Activated naive CD4-positive, alpha-beta T cell (primary cell): ENCODE results near the gene CACNA2D3.
"Not testable (repeated sequence)": the region's sequence is repeated elsewhere in the genome, so short reads cannot be mapped to it uniquely, and the experiment has no call there.

ENCODE experiments used
- DNase-seq, 4 experiments: peaks; one replicate each; lab custom pipeline; 2025; lab: John Stamatoyannopoulos, UW

CACNA2D3 gene

DNA sequence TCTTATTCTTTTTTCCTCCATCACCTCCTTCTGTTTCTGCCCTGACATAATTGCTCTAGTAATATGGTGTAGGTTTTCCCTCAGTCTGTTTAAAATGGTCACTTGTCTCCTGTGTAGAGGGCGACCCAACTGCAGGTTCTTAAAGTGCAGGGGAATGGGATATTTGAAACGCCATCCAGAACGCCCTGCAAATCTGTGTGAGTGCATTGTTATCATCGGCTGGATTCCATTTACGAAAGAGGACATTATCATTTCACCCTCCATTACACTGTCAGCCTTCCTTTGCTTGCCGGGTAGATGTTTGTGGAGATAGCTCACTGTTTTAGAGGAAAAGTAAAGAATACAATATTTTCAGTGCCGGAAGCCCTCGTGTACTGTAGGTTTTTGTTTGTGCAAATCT lies 451.5 kb downstream of the CACNA2D3 start:
- no peak for DNase-seq

DNA sequence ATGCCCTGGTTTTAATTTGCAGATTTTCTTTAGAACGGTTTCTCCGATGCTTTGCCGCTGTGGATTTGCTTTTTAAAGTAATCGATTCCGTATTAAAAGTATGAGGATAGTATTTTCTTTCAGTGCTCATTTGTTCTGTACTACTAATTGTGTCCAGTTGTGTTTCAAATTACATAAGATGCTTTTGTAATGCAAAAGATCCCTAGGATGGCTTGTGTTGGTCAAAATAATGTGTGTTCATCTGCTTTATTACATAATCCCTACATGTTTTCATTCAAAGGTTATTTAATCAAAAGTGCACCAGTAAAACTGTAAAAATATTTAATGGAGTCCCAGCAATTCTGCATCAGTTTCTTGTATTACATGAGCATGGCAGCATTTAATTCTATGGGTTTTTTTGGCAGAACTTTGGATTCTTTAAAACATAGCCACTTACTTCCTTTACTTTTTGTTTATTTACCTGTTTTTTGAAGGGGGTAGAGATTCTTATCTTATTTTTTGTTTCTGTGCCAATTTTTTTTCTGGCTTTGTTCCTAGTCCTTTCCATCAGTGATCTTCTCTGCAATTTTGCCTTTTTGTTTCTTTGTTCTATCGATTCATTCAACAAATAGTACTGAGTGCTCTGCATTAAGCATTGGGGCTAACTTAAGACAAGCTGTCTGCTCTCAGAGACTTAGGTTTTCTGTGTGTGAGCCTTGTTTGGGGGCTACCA lies 452.7 kb downstream of the CACNA2D3 start:
- no peak for DNase-seq

DNA sequence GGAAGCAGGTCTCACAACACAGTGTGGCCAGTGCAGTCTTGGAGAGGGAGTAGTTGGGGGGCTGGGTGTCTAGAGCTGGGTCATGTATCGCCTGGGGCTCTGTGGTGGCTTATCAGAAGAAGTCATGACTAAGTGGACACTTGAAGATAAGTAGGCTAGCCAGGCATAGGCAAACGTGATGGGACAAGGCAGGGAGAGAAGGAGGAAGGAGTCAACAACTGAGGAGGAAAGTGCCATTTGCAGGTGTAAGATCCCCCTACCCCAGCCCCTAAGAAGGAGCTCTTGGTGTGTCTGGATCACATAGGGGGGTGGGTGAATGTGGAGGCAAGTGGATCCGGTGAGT lies 453.2 kb downstream of the CACNA2D3 start:
- DNase-seq: no peak

DNA sequence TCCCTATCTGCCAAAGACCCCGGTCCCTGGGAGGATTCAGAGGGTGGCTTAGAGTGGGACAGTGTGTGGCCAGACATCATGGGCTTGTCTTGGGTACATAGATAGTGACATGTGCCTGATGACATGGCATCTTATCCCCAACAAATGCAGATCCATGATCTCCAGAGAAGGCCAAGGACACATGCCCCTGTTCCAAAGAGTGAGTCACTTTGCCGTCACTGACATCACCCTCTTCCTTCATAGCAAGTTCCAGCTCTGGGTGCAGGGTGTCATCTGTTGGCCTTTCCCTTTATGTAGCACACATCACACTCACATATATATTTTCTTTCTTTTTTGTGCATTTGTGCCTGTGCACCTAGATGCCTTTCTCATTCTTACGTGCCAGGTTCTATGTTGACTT lies 455.0 kb downstream of the CACNA2D3 start:
- no peak for DNase-seq

DNA sequence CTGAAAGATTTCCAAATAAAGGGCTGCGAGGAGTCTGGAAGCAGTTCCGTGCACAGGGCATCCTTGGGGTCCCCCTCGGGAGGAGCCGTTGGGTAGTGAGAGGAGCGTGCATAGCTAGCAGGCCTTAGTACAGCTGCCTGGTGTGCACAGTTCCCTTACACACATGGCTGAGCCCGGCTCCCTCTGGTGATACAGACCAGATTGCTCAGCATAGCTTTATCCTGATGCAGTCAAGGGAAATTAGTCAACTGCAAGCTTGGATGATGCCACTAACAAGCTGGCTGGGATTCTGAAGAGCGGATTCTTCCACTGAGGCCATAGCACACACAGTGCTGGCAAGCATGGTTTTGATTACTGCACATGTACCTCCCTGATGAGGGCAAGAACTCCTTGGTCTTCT lies 456.1 kb downstream of the CACNA2D3 start:
- DNase-seq: no peak

DNA sequence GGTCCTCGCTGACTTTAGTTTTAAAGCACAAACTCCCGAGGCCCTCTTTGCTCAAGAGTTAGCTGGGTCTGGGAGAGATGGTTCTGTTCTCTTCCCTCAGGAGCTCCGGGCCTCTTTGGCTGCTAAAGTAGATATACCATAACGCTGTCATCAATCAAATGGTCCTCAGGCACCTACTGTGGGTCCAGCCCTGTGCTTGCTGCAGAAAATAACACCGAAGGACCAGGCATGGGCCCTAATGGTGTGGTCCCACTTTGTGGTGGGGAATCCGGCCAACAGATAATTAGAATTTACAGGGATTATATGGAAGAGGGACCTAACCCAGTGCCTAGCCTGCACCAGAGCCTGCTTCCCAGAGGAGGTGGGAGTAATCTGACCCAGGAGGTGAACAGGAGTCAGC lies 458.1 kb downstream of the CACNA2D3 start:
- DNase-seq: no peak

DNA sequence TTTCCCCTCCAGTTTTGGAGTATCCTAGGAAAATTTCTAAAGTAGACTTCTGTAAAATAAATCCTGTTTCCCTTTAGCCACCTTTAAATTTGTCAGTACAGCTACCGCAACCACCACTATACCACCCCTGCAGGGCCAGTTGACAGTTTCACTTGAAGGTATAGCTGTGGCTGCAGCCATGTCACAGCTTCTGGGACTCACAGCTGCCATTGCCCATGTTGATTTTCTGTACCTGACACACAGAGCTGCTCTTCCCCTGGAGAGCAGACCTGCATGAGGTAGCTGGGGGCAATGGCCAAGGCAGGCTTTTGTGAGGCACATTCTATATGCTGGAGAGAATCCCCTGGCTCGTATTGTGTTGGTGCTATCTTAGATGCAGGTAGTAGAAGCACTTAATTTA lies 460.1 kb downstream of the CACNA2D3 start:
- no peak for DNase-seq

DNA sequence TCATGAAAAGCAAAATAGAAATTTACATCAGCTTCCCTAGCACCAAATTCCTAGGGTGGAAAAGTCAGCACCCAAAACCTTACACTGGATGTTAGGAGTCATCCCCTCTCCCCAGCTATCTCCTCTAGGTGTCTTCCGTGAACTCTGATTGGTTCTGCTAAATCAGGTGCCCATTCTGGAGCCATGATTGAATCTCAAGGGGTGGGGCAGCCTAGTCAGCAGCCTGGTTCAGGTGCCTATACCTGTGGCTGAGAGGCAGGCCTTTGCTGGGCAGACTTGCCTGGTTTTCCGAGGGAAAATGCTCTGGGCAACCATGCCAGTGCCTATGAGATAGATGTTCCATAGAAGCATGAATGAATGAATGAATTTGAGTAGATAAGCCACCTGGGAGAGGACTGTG lies 468.8 kb downstream of the CACNA2D3 start:
- no peak for DNase-seq

DNA sequence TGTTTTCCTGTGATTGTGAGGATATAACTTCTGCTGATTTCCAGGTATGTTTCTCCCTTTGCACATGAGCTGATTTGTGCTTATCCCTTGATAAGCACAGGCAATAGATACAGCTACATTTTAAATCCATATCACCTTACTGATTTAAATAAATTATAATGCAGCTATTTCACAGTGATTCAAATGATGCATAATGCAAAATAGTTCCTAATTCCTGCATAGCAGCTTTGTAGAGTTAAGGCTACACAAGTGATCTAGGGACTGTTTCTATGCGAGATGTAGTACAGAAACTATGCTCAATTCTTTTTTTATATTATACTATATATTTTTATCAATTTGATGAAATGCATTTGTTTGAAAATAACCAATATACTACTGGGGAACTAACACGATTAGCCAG lies 471.3 kb downstream of the CACNA2D3 start:
- no peak for DNase-seq

DNA sequence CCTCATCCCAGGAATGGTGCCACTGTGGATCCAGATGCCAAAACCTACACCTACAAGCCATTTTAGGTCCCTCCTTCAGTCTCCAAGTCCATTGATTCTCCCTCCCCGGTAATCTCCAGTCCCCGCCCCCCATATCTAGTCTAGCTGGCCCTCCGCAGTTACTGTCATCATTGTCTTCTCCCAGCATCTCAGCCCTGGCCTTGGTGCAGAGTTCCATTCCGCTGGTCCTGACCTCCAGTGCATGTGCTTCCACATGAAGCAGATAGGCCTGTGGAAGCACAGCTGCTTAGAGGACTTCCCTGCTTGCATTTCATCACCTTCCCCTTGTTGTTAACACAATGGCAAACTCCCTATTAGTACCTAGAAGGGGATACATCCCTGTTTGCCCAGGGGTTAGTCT lies 473.7 kb downstream of the CACNA2D3 start:
- no peak for DNase-seq

DNA sequence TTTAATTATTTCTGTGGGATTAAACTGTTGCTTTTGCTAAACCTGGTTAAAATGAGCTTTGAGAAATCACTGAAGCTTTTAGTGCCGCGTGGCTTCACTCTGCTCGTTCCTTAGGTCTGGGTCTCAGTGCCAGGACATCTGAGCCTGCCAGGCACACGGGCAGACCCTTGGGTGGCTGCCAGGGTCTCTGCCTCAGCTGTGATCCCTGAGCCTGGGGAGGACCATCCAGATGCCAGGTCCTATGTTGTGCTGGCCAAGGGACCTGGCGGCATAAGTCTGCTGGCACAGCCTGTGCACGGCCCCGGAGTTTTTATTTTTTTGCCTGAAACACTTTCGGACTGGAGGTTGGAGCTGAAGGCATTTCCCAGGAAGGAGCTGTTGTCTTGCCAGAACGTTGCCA lies 477.4 kb downstream of the CACNA2D3 start:
- no peak for DNase-seq

DNA sequence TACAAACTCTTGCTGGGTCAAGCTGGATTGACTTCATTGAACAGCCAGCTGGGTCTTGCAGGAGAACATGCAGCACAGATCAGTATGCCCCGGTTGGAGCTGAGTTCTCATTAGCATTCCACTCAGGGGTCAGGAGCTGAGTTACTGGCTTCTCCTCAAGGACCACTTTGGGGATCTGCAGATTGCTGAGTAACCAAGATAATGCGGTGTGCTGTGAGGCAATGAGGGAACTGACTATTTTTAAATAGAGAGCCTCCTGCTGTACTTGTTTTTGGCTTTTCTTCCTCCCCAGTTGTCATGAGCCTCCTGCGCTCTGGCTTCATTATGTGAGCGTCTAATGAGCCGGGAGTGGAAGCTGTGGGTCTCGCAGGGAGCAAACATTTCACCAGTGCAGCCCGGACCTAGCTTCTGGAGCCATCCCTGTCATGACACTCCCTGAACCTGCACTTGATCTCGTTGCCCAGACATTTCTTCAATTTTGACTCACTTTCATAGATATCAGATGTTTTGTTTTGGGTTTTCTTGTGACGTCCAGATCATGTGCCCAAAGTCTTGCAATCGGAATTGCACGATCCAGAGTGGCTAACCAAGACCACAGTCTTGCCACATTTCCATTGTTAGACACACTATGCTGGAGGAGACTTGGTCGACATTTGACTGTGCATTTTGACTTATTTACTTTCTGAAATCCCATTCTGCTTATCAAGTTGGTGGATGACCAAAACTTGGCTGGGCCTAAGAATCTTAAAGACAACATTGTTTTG lies 478.3 kb downstream of the CACNA2D3 start:
- DNase-seq: no peak

DNA sequence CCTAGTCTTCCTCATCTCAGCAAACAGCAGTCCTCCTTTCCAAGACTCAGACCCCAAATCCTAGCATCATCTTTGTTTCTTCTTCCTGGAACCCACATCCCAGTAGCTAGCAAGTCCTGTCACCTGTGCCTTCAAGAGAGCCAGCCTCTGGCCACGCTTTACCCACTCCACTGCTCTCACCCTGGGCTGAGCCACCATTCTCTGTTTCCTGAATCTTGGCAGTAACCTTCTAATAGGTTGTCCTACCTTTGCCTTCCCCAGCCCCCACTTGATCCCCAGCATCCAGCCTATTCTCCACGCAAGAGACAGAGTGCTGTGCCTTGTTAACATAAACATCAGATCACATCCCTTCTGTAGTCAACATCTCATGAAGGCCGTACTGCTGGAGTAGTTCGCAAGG lies 482.1 kb downstream of the CACNA2D3 start:
- DNase-seq: no peak

DNA sequence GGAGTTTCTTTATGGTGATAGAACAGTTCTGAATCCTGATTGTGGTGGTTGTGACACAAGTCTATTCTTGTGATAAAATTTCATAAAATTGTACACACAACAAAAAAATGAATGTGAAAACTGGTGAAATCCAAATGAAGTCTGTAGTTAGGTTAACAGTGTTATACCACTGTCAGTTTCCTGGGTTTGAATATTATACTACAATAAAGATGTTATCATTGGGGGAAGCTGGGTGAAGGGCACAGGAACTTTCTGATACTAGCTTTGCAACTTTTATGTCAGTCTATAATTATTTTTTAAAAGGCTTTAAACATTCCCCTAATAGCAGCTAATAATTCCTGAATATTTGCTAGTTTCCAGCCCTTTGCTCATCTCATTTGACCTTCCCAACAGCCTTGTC lies 485.7 kb downstream of the CACNA2D3 start:
- DNase-seq: no peak

DNA sequence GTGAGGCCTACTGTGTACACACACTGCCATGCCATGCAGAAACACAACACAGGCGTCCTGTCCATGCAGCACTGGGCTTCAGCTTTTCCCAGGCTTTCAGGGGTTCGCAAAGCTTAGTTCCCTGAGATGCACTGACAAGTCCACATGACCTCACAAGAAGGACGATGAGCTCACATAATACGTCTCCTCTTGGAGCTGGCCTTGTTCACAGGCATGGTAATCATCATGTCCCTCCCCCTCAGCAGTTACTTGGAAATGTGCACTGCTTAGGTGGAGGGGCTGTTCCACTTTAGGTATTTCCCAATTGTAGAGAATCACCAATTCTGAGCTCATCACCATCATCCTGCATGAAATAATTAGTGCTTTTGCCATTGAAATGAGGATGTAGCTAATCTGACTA lies 496.7 kb downstream of the CACNA2D3 start:
- no peak for DNase-seq

DNA sequence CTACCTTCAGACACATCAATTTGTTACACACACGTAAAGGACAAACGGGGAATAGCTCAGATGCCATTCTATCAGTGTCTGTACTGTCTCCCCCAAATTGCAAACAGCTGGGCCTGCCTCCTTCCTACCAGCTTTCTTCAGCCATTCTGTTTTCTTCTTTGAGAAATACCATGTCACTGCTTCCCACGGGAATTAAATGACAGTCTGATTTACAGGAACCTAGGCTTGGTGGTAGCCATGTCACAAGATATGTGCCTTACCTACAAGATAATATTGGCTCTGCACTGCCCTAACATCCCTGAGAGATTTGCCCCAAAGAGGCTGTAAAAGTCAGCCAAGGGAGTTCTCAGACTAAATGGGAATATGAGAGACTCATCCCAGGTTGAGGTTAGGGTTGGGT lies 497.2 kb downstream of the CACNA2D3 start:
- DNase-seq: no peak

DNA sequence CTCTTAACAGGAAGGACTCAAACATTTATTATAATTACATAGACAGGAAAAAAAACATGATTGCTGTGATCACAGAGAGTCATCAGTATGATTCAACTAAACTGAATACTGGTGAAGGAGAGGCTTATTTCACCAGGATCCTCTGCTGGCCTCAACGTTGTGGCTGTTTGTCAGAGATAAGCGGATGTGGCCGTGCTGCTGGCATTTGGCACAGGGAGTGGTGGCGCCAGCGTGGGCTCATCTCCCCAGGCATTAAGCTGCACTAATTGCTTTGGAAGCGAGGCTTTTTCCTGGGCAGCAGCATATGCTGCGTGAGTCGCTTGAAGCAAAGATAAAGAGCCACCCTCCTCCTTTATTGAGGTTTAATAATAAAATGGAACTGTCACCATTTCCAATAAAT lies 498.8 kb downstream of the CACNA2D3 start:
- no peak for DNase-seq

DNA sequence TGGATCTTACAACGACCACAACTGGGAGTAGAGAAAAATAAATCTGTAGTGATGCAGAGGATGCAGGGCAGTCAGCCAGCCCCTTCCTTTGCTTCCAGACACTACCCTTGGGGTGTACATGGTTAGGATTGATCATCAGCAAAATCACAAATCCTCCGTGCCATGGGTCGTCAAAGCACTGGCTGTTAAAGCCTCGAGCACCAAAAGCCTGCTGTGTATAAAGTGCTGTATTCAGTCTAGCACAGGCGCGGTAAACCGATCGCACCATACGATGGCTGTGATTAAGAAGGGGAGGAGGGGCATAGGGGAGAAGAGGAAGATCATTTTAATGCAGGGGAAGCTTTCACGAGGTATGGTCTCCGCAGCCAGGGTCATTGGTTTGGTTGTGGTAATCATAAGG lies 500.3 kb downstream of the CACNA2D3 start:
- no peak for DNase-seq

DNA sequence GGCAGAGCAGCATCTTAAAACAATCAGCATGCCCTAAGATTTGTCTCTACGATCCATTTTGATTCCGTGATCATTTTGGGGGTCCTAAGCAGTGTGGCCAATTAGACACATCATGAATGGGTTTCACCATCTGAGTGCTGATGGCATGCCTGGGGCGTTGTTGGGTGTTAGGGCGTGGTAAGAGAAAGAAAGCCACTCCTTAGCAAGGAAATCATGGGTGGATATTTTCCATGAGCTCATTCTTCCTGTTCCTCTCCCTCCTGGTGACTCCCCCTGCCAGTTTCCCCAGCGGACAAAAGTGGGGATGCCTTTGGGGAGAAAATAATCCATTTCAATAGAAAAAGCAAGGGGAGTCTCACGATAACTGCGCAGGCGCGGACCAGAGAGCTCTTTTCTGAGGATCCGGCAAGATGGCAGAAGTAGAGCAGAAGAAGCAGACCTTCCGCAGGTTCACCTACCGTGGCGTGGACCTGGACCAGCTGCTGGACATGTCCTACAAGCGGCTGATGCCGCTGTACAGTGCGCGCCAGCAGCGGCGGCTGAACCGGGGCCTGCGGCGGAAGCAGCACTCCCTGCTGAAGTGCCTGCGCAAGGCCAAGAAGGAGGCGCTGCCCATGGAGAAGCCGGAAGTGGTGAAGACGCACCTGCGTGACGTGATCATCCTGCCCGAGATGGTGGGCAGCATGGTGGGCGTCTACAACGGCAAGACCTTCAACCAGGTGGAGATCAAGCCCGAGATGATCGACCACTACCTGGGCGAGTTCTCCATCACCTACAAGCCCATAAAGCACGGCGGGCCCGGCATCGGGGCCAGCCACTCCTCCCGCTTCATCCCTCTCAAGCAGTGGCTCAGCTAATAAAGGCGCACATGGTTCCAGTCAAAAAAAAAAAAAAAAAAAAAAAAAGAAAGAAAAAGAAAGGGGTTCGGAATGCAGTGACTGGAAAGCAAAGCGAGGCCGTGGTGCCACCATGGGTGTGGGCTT lies 503.7 kb downstream of the CACNA2D3 start:
- no peak for DNase-seq

DNA sequence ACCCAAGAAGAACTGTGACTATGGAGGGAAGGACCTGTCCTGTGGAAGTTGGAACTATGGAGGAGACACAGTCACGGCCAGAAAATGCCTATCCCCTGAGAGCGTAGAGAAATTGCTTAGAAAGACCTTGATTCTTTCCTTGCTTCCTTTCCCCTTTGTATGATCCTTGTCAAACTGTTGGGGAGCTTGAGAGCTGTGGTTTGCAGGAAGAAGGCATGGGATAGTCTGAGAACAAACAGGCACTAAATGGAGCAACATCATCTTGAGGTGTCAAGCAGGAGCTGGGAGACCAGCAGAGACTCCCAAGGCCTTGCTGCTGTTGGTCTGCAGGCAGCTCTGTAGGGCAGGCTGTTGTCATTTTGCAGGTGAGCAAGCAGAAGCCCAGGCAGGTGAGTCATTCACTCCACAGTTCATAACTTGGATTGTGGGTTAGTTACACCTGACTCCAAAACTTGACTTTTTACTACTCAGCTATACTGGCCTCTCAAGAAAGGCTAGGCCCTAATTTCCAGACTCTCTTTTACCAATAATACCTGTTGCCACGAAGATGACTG lies 506.6 kb downstream of the CACNA2D3 start:
- DNase-seq: no peak

DNA sequence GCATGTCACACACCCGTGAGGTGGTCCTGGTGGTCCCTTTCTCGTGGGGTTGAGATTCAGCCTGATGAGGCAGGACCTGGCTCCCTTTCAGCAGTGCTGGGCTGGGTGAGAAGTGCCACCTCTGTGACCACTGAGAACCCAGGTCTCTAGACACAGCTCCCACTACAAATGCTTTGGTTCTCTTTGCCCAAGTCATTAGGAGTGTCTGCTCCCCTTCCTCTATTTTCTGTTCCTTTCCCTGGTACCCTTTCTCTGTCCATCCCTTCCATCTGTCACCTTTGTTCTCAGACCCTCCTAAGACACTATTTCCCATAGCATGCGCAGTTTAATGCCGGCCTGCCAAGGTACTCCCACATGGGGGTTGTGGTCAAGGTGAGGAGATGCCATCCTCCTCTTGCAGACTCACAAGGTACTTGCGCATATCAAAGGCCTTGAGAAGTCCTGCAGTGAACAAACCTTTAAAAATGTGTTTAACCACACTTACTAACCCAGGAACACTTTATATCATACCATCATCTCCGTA lies 507.8 kb downstream of the CACNA2D3 start:
- DNase-seq: no peak

DNA sequence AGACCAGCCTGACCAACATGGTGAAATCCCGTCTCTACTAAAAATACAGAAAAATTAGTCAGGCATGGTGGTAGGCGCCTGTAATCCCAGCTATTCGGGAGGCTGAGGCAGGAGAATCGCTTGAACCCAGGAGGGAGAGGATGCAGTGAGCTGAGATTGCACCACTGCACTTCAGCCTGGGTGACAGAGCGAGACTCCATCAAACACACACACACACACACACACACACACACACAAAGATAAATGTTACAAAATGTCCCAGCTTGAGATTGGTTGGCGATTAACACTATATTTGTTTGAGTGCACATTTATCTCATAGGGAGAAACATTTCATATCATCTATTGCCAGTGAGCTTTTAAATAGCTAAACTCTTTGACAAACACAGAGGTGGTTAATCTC lies 508.6 kb downstream of the CACNA2D3 start:
- not testable (repeated sequence) for DNase-seq
